GM21367 (cell line): Measurements from ENCODE around the gene IGF2BP1.
"Not testable (repeated sequence)": the region's sequence is repeated elsewhere in the genome, so short reads cannot be mapped to it uniquely, and the experiment has no call there.

Experiments
- ATAC-seq: cut with Tn5 transposase; IDR thresholded peaks from one replicate; pipeline ENCODE4 v1.9.1; 2021; ENCODE audit not compliant: unreplicated experiment

The IGF2BP1 gene

GRCh38 chr17:49053171-49053829 is 56.1 kb downstream of the IGF2BP1 start:
- no peak for ATAC-seq

GRCh38 chr17:49054342-49055092 is 57.3 kb downstream of the IGF2BP1 start:
- no peak for ATAC-seq

GRCh38 chr17:49055181-49055927 is 58.2 kb downstream of the IGF2BP1 start:
- no peak for ATAC-seq

- ATAC-seq, result no peak
Measured at GRCh38 chr17:49061524-49061943, 64.3 kb downstream of the IGF2BP1 start.

GRCh38 chr17:49063652-49064051 is 66.5 kb downstream of the IGF2BP1 start:
- ATAC-seq, result no peak

- no peak for ATAC-seq
Measured at GRCh38 chr17:49067163-49067562, 70.0 kb downstream of the IGF2BP1 start.

- ATAC-seq, result no peak
Measured at GRCh38 chr17:49069585-49070273, 72.5 kb downstream of the IGF2BP1 start.

- no peak for ATAC-seq
Measured at GRCh38 chr17:49071106-49071505, 73.9 kb downstream of the IGF2BP1 start.

GRCh38 chr17:49074851-49075540 is 77.8 kb downstream of the IGF2BP1 start:
- no peak for ATAC-seq

- no peak for ATAC-seq
Measured at GRCh38 chr17:49076573-49077384, 79.6 kb downstream of the IGF2BP1 start.

GRCh38 chr17:49078248-49078647 is 81.1 kb downstream of the IGF2BP1 start:
- ATAC-seq, result no peak

GRCh38 chr17:49079840-49080663 is 82.9 kb downstream of the IGF2BP1 start:
- ATAC-seq, result no peak

GRCh38 chr17:49082231-49082630 is 85.0 kb downstream of the IGF2BP1 start:
- no peak for ATAC-seq

- not testable (repeated sequence) for ATAC-seq
Measured at GRCh38 chr17:49085046-49085445, 87.9 kb downstream of the IGF2BP1 start.

GRCh38 chr17:49085565-49086315 is 88.6 kb downstream of the IGF2BP1 start:
- ATAC-seq, result no peak

GRCh38 chr17:49086316-49086605 is 89.1 kb downstream of the IGF2BP1 start:
- ATAC-seq, result no peak

GRCh38 chr17:49086649-49087048 is 89.5 kb downstream of the IGF2BP1 start:
- ATAC-seq, result no peak

- no peak for ATAC-seq
Measured at GRCh38 chr17:49089094-49089493, 91.9 kb downstream of the IGF2BP1 start.
